ENCODE data around the gene BICDL2. TPM values are rescaled to one million over a fixed set of nuclear protein-coding genes. Genes with fewer than 3 reads are reported as not detected.
A peak's percentile ranks its signal among the peaks of the same experiment; 100 is the strongest.

Gene BICDL2
- total RNA-seq, 1 donor from 2014 or later = not detected

DNA sequence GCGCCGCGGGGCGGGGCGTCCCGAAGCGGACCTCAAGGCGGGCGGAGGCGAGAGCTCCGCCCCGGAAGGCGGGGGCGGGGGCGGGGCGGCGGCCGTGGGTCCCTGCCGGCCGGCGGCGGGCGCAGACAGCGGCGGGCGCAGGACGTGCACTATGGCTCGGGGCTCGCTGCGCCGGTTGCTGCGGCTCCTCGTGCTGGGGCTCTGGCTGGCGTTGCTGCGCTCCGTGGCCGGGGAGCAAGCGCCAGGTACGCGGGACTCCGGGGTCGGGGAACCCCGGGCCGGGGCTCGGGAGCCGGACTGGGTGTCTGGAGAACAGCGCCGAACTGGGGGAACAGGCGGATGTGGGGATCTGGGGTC is 16.5 kb downstream of the BICDL2 start, which contains the start of gene TNFRSF12A:
Gene TNFRSF12A (plus strand): TSS at position 122 of the 357 bp plus-strand sequence. CDS start 30 bp downstream, at position 152.
- ATAC-seq (peak; percentile 49), DNase-seq (ENCODE audit: missing footprints) (peak; percentile 93)
- intact Hi-C loops (cut with DNase I) = no loop called here

DNA sequence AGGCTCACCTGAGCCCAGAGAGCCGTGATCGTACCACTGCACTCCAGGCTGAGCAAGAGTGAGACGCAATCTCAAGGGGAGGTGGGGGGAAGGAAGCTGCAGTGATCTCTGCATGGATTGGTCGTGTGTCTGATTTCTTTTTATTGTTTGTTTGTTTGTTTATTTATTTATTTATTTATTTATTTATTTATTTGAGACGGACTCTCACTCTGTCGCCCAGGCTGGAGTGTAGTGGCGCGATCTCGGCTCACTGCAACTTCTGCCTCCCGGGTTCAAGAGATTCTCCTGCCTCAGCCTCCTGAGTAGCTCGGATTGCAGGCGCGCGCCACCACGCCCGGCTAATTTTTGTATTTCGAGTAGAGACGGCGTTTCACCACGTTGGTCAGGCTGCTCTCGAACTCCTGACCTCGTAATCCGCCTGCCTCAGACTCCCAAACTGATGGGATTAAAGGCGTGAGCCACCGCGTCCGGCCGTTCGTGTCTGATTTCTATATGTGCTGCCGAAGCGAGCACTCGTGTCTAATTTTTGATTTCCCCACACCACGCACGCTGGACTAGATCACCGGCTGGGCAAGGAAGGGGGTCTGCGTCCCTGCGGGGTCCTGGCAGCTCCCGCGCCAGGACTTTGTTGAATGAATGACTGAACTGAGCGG is 17.0 kb downstream of the BICDL2 start:
- intact Hi-C loops (cut with DNase I) = no loop called here
- no peak for ATAC-seq
- no peak for DNase-seq (ENCODE audit: missing footprints)

DNA sequence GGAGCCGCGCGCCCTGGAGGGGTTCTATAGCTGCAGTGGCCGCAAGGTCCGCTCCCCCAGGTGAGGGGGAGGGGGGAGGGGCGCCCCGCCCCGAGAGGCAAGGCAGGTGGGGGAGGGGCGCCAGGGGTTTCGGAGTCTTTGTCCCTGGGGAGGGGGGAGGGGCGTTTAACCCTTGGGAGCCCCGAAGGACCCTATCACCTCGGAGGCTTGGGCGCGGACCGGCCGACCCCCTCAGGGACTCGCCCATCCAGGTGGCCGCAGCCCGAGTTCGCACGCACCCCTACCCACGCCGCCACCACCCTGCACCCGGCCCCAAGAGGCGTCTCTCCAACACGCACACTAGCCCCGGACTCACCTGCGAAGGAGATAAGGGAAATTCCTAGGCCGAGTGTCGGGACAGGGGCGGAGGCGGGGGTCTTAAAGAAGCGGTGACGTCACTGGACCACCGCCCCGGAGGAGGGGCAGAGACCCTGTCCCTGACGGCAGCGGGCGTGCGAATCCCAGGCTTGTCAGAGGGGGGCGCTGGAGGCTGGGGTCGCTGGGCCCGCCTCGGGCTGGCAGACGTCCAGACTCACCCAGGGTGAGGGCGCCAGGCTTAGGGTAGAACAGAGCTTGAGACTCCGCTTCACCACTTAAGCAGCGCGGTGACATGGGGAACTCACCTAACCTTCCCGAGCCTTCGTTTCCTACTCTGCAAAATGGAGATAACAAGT is 18.8 kb downstream of the BICDL2 start, which contains the start of gene CLDN6:
Gene CLDN6 (minus strand): TSS at position 390 of the 713 bp plus-strand sequence. CDS start 2,162 bp downstream, outside the sequence.
- ATAC-seq = no peak
- DNase-seq (ENCODE audit: missing footprints) = no peak
- intact Hi-C loops (cut with DNase I) = no loop called here

DNA sequence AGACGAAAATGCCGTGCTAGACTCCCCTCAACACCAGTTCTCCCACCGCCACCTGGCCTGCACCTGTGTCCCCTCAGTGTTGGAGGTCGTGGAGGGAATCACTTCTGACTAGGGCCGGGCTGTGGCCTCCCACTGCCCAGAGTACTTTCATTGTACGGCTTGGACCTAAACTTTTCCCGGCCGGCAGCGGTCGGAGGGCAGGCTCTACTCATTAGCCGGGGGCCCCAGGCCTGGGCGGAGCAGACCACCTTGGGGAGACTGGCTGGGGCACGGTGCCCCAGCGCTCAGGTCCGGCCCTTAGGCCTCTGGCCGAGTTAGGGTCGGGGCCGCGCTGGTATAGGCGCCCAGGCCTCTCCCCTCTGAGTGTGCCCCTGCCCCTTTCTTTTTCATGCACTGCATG is 19.4 kb downstream of the BICDL2 start:
- intact Hi-C loops (cut with DNase I) = no loop called here
- DNase-seq (ENCODE audit: missing footprints) (no peak), ATAC-seq (no peak)

DNA sequence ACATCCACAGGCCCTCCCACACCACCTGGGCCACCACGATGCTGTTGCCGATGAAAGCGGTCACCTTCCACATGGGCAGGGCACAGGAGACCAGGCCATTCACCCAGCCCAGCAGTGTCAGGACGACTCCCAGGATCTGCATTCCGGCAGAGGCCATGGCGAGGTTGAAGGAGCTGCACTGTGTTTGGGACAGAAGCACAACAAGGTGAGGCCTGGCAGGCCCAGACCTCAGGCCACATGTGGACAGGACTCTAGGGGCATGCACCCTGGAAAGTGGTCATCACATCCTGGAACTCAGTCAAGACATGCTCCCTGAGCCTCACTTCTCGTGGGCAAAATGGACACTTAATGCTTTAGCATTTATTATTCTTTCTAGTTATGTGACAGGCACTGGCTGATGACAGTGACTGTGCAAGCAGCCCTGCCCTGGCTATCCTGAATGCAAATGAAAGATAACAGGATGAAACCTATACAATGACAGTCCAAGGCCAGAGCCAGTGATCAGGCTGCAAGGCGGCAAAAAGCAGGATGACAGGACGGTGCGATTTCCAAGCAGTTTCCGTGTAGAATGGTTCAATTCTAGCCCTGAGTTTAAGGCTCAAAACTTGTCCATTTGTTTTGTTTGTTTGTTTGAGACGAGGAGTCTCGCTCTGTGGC is 20.8 kb downstream of the BICDL2 start:
- ATAC-seq = no peak
- DNase-seq (ENCODE audit: missing footprints) = no peak
- intact Hi-C loops (cut with DNase I) = no loop called here

DNA sequence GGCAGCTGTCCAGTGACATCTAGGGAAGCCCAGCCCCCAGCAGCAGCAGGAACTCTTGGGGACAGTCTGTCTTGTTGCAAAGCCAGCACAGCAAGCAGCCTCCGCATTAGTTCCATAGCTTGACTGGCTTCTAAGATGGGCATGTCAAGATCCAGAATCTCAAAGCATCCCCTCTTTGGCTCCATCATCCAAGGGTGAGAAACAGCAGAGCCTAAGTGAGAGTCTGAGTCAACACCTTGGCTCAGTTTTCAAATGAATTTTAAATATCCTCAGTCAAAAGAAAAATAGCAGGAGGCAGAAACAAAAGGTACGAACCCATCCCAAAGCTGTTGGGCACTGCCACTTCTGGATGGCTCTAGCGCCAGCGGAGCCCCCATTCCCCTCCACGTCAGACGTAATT is 21.8 kb downstream of the BICDL2 start:
- ATAC-seq (no peak), DNase-seq (ENCODE audit: missing footprints) (no peak)
- intact Hi-C loops (cut with DNase I) = no loop called here

DNA sequence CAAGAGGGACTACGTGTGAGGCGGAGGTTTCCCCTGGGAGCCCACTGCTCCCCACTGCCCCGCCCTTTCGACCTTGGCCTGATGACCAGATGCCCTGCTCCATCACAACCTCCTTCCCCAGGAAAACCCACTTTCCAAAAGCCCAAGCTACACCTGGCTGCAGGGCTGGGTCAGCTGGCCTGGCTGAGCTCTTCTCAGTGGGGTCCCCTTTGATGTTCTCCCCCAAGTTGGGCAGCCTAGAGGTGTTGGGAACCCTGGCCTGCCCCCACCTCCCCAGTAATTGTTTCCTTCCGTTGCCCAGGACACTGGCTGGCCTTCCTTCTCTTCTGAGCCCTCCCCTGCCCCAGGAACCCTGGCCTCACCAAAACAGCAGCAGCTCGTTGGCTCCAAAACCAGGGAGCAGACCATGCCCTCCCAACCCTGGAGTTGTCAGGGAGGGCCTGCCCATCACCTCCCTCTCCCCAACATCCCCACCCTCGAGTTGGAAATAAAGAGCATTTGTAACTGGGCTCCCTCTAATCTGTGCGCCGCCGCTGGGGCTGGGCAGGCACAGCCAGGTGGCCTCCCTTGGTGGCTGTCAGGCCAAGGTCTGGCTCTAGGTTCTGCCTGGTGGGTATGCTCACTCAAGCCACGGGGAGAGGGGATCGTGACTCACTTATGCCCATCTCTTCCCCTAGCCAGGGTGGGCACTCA is 22.6 kb downstream of the BICDL2 start:
- intact Hi-C loops (cut with DNase I) = no loop called here
- ATAC-seq (no peak), DNase-seq (ENCODE audit: missing footprints) (no peak)

DNA sequence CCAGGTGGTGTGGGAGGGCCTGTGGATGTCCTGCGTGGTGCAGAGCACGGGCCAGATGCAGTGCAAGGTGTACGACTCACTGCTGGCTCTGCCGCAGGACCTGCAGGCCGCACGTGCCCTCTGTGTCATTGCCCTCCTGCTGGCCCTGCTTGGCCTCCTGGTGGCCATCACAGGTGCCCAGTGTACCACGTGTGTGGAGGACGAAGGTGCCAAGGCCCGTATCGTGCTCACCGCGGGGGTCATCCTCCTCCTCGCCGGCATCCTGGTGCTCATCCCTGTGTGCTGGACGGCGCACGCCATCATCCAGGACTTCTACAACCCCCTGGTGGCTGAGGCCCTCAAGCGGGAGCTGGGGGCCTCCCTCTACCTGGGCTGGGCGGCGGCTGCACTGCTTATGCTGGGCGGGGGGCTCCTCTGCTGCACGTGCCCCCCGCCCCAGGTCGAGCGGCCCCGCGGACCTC is 23.2 kb downstream of the BICDL2 start:
- intact Hi-C loops (cut with DNase I) = no loop called here
- no peak for ATAC-seq
- DNase-seq (ENCODE audit: missing footprints) = no peak

DNA sequence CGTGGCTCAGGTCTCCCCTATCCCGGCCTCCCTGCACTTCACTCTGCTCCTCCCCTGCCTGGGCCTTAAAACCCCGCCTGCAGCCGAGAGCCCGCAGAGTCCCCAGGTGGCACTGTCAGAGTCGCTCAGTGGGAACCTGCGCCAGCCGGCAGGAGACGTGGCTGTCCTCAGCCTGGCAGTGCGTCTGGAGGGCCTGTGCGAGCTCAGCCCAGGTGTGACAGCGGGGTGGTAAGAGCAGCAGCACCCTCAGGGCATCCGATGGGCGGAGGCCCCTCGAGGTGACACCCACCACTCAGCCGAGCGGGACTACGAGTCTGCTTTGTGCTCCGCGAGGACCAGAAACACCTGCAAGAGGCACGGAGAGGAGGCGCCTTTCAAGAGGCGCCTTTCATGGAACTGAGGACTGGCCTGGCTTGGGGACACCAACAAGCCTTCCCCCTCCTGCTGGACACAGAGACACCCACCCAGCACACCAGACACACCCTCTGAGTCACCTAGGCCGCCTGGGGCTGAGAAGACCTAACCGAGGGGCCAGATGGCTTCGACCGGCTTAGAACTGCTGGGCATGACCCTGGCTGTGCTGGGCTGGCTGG is 23.8 kb downstream of the BICDL2 start, which contains the start of gene CLDN9:
Gene CLDN9 (plus strand): TSS at position 96 of the 593 bp plus-strand sequence. CDS start 440 bp downstream, at position 536.
- DNase-seq (ENCODE audit: missing footprints) = no peak
- intact Hi-C loops (cut with DNase I) = no loop called here
- no peak for ATAC-seq

DNA sequence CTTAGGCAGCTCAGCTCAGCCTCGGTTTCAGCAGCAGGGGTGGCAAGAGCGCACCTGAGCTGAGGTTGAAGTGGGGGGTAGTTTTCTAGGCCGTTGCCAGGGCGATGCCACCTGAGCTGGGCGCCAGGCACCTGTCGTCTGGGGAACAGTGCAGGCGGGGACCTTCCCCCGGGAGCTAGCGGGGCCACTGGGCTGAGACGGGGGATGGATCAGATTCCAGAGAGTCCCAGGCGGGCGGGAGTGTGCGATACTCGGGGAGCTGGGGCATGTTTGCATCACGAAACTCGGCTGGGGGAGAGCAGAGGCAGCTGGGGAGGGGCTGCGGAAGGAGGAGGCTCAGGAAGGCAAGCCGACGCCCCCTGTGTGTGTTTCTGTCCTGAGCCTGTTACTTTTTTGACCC is 24.5 kb downstream of the BICDL2 start:
- ATAC-seq = no peak
- intact Hi-C loops (cut with DNase I) = no loop called here
- DNase-seq (ENCODE audit: missing footprints) = no peak

DNA sequence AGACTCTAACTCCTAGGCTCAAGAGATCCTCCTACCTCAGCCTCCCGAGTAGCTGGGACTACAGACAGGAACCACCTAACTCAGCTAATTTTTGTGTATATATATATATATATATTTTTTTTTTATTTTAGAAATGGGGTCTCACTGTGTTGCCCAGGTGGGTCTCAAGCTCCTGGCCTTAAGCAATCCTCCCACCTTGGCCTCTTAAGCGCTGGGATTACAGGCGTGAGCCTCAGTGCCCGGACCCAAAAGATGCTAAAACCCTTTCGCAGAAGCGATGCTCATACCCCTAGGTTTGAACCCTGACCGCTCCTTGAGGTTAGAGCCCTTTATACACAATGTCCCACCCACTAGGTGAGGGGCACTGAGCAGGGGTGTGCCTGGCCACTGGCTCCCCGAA is 26.2 kb downstream of the BICDL2 start:
- DNase-seq (ENCODE audit: missing footprints) (no peak), ATAC-seq (no peak)
- intact Hi-C loops (cut with DNase I) = no loop called here

DNA sequence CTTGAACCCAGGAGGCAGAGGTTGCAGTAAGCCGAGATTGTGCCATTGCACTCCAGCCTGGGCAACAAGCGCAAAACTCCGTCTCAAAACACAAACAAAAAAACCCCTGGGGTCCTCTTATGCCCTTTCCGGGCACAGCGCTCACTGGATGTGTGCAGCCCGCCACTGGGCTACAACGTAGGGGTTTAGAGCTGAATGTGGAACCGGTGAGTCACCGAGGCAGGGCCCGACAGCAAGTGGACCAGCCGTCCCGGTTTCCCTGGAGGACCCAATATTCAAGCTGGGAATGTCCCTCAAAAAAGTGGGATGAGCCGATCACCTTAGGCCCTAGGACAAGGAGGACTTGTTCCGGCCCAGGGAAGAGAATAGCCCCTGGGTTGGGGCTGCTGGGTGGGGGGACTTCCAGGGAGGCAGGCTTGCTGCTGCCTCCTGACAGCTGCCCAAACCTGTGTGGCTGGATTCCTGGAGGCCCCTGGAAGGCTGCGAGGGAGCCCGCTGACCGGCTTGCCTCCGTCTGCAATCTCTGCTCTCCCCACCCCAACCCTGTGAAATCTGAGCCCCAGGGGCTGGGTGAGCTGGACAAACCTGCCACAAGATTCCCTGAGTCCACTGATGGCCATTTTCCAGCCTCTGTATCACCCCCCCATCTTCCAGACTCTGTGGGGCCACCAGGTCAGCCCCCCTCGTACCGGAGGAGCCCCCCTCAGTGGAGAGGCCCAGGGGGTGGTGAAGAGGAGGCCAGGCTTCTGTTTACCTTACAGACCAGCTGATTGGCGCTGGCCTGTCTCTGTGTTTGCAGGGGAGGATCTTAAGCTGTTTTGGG is 27.0 kb downstream of the BICDL2 start:
- intact Hi-C loops (cut with DNase I) = no loop called here
- ATAC-seq = no peak
- no peak for DNase-seq (ENCODE audit: missing footprints)

DNA sequence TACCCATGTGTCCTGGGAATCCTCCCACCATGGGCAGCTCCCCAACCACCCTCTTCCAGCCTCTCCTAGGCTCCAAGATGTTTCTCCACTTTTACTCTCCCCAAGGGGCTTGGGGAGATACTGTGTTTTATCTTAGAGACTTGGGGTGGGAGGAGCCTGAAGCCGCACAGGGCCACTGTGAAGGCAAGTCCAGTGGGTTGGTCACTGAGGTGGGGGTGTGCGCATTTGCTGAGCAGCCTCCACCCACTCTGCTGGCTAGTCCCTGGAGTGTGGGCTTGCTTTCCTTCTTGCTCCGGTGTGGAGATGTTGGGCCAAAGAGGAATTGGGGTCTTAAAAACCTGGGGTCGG is 28.1 kb downstream of the BICDL2 start:
- DNase-seq (ENCODE audit: missing footprints) (no peak), ATAC-seq (no peak)
- intact Hi-C loops (cut with DNase I) = no loop called here

DNA sequence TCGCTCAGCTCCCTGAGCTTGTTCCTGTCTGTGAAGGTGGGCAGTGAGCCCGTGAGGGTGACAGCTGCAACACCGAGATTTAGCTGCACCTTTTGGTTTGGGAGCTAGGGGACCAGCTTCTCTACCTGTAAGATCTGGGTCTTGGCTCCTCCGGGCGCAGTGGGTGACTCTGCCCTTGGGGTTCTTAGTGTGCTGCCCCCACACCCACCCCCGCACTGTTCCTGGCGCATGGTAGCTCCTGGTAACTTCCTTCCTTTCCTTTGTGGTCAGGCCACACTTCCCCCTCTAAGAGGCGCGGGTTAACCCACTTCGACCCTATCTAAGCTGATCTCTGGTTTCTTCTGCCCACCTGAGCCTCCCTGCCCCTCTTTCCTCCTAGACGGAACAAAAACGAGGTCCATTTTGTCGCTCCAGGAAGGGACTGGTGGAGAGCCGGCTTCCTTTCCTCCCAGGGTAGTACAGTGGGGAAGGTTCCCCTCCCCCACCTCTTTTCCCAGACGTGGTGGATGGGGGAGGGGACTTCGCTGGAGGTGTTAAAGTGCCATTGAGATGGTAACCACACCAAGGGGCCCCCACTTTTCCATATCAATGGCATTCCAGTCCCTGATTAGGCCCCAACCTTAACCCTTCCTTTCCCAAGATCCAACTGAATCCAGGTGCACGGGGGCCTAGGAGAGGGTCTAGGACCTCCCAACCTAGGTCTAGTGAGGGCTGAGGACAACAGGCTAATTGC is 28.6 kb downstream of the BICDL2 start:
- intact Hi-C loops (cut with DNase I) = no loop called here
- DNase-seq (ENCODE audit: missing footprints) (peak; percentile 81), ATAC-seq (no peak)

DNA sequence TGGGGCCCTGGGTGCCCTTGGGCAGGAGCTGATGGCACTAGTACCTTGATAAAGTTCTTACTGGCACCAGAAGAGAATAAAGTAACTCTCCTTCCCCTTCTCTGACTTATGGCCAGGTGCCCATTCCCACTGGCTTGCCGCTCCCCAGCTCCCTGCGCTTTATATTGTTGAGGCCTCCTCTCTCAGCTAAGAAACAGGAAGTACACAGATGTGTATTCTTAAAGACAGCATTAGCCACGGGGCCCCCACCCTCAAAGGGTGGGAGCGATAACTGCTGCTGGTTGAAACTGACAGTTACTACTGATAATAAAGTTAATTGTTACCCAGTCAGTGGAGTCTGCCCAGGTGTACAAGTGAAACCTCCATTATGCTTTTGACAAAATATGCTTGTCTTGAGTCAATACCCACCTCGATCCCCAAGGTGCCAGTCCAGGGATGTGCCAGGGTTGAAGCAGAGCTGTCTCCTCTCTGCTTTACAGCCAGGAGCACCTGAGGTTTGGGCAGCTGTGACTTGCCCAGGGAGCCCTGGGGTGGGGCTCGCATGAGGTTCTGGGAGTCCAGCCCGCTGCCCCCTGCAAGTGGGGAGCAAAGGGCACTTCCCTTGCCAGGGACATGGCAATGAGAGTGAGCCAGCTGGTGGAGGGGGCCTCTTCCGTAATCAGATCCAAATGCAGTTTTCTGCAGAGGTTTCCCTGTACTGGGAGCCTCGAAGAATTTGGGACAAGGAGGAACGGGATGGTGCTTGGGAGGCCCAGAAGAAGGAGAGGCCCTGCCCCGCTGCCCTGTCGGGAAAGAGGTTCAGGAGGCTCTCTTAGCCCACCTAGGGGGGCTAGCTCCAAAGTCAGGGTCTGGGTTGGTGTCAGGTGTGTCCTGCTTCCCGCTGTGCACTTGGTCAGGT is 29.4 kb downstream of the BICDL2 start:
- intact Hi-C loops (cut with DNase I) = no loop called here
- ATAC-seq = no peak

DNA sequence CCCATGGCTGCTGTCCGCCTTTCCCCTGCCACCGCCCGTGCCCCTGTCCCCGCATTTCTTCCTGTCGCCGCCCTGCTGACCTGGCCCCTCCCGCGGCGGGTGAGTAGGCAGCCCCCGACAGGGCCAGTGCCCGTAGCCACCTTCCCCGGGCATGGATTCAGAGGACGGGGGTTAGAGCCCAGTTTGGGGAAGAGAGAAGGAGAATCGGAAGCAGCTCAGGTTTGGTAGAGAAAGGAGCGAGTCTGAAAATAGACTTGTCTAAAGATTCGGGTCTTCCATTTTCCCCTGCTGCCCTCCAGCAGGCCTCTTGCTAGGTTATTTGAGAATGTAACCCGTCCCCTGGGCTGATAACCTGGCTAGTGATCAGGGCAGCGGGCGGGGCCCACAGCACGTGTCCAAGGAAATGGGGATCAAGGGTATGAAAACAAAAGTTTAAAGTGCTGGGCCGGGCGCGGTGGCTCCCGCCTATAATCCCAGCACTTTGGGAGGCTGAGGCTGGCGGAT is 31.9 kb downstream of the BICDL2 start:
- DNase-seq (ENCODE audit: missing footprints) = no peak
- no peak for ATAC-seq
- intact Hi-C loops (cut with DNase I) = no loop called here

More for the DNA sequence above, 29.4 kb downstream of the BICDL2 start:
- DNase-seq (ENCODE audit: missing footprints) = no peak
